Suppressor macrophage (primary cell): Measurements from ENCODE around the gene PHTF2.
"Not testable (repeated sequence)": the region's sequence is repeated elsewhere in the genome, so short reads cannot be mapped to it uniquely, and the experiment has no call there.

Experiments
- DNase-seq, 4 experiments: peaks; one replicate each; pipeline ENCODE4 v3.0.0-alpha.2; 2020 to 2022
- total RNA-seq, 17 experiments: gene quantifications; one replicate each; lab custom pipeline; 2026; ENCODE audit warnings: mixed read lengths in 6 of 17, inconsistent platforms in 3 of 17; lab: John Stamatoyannopoulos, UW

The PHTF2 gene
- total RNA-seq: 27.8 to 108 (median 74.7) reads per million in 17 experiments

DNA sequence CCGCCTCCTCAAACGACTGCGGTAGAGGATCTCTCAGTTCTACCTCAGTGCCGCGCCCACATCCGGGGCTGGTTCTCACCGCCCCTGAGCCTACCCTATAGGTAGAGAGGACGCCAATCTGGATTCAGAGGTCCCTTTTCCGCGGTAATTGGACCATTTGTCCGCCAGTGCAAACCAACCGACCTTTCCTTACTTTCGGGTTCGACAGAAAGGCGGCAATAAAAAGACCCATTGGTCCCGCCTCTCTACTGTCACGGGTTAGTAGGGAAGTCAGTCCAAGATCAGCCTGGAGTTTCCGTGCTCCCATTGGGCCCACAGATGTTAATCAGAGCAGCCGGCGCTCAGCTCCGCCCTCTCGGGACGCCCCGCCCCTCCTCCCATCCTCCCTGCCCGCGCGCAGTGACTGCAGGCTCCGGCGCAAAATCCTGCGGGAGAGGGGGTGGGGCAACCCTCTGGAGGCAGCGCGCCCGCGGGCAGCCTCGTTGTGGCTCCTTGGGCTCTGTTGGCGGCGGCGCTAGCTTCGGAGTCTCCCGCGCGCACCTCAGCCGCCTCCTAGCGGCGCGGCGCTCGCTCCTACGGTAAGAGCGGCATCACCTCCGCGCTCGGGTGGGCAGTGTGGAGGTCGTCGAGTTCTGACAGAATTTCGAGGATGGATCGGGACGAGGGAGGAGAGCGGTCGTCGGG is at the start of gene PHTF2, which contains the start of gene TMEM60:
TSS of gene PHTF2 (plus strand) at position 380 of the 684 bp plus-strand sequence.
TSS of gene TMEM60 (minus strand) at position 41 of the 684 bp plus-strand sequence. CDS start 4,061 bp downstream, outside the sequence.
- DNase-seq: peak; percentile 98 to 100 (median 99)

DNA sequence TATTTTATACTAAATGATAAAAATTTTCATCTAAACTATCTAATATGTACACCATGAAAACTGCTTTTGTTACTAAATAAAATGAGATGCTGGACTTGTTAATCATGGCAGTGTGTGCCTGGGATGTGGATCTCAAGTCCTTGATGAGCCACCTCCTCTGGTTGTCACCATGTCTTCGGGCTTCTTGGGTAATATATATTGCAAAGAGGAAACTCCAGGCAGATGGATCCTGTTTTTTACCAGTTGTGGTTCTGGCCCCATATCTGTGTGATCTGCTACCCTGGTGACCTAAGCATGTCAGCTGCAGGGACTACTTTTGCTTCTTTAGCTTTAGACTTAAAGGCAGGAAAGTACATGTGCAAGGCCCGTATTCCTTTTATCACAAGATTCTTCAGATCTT is 46.6 kb upstream of the PHTF2 start:
- peak; percentile 76 to 93 (median 86) for DNase-seq

DNA sequence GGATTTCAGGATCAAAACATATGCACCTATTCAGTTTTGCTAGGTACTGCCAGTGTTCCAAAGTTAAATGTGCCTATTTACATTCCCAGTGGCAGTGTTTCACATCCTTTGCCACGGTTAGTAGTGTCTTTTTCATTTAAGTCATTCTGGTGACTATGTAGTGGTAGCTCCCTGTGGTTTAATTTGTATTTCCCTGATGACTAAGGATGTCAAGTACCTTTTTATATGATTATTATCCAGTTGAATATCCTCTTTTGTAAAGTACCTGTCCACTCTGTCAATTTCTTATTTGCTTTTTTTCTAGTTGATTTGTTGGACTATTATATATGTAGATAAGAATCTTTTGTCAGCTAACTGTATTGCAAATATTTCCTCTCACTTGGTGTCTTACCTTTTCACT is 45.4 kb upstream of the PHTF2 start:
- no peak for DNase-seq

DNA sequence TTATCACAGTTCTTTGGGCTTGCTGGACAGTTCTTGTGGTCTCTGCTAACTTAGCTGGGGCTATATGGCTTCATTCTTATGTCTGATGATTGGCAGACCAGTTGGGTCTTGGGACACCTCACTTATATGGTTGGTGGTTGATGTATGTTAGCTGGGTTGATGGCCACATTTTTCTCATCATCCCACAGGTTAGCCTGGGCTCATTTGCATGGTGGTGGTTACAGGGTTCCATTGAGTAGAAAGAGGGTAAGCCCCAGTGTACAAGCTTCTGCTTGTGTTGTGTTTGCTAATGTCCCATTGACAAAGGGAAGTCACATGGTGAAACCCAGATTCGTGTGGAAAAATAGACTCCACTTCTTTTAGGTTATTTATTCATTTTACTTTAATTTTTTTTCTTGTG is 41.0 kb upstream of the PHTF2 start:
- peak in 3 of 4 experiments; percentile 9 to 25 (median 21) for DNase-seq

DNA sequence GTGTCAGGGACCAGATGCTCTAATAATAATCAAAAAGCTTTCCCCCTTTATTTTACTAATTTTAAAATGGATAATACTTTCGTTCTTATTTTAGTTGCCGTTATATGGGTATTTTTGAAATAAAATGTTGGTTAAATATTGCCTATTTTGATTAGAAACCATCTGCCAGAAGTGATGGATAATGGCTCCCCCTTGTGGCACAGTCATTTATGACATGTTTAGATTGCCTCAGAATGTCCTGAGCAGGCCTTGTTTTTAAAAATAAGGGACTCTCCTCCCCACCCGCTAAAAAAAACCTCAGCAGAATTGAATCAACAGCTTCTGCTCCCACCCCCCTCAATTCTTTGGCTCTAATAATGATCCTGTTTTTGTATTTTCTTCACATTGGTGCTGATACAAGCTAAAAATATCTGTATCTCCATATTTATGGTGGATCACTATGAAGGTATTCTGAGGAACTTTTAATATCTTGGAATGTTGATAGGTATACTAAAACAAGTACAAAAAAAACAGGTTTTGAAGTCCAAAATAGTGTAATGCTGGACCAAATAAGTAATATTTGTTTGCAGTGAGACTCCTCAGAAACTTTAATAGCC is 39.2 kb upstream of the PHTF2 start:
- DNase-seq: peak; percentile 79 to 89 (median 80)

DNA sequence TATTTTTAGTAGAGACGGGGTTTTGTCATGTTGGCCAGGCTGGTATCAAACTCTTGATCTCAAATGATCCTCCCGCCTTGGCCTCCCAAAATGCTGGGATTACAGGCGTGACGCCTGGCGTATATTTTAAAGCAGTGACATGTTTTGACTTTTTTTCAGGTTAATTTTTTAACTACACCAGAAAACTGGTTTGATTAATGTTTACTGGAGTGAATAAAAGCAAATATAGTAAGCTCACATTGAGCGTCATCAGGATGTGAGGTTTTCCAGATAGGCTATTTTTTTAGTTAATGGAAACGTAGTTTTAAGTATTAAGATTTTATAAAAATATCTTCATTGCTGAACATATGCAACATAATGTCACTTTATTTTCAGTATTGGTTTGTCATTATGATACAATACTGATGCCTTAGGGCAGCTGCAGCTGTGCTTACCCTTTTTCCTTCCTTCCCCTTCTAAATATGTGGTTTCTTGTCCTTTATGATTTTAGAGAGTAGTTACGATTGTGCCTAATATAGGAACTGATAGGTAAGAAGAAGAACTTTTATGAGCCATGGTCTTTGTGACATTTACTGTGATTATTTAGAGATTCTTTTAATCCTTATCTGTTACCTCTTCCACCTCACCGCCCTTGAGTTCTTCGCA is 37.6 kb upstream of the PHTF2 start:
- no peak for DNase-seq

DNA sequence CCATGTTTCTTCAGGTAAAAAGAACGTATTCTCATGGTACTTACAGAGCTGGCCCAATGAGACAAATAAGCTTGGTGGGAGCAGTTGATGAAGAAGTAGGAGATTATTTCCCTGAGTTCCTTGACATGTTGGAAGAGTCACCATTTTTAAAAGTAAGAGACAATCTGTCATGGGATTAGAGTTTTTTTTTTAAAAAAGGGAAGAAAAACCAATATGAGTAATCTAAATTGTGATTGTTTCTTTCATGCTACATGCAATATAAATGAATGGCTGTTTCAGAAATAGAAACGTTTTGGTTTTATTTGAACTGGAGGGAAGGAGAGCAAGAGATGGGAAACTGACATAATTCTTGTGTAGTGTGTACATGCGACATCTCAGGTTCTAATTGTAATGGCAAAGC is 33.1 kb upstream of the PHTF2 start:
- peak in 2 of 4 experiments; percentile 48 to 60 for DNase-seq

DNA sequence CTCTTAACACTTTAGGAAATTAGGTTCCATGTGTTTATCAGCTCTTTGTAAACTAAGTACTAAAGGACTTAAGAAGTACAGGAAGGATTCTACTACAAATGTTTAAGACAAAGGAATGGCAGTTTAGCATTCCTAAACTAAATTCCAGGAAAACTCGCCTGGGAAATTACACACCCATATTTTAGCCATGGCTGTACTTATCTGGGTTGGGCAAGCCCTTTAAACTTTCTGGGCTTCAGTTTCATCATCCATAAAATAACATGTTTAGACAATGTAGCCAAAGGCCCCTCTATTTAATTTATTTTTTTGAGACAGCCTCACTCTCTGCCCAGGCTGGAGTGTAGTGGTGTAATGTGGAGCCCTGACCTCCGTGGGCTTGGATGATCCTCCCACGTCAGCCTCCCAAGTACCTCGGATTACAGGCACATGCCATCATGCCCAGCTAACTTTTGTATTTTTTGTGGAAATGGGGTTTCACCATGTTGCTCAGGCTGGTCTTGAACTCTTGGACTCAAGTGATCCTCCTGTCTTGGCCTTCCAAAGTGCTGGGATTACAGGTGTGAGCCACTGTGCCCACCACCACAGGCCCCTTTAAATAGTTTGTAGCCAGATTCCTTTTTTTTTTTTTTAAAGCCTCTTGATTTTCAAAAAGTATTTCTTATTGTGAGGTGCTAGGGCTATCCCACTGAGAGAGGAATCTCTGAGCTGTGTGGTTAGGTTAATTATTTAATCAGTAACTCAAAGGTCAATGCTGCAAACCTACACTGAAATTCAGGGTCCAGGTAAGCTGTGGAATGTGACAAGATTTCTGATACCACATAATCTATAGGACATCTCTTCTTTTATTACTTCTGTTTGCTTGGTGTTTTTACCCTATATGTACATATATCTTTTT is 32.4 kb upstream of the PHTF2 start:
- DNase-seq: no peak

DNA sequence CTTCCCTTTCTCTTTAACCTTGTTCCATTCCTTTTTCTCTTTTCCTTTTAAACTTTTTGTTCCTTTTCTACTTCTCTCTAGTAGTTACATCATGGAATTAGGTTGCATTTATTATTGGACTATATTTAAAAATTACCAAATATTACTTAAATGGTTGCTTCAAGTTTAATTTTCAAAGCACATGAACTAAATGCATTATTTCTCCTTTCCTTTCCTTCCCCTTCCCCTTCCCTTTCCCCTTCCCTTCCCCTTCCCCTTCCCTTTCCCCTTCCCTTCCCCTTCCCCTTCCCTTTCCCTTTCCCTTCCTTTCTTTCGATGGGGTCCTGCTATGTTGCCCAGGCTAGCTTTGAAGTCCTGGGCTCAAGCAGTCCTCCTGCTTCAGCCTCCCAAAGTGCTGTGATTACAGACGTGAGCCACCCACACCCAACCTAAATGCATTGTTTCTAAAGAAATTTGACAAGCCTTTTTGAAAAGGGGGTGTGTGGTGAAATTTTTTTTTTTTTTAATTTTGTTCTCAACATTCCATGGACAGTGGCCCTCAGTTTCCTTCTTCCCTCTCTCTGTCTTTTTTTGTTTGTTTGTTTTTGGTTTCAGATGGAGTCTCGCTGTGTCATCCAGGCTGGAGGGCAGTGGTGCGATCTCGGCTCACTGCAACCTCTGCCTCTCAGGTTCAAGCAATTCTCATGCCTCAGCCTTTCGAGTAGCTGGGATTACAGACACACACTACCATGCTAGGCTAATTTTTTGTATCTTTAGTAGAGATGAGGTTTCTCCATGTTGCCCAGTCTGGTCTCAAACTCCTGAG is 31.6 kb upstream of the PHTF2 start:
- DNase-seq: no peak

DNA sequence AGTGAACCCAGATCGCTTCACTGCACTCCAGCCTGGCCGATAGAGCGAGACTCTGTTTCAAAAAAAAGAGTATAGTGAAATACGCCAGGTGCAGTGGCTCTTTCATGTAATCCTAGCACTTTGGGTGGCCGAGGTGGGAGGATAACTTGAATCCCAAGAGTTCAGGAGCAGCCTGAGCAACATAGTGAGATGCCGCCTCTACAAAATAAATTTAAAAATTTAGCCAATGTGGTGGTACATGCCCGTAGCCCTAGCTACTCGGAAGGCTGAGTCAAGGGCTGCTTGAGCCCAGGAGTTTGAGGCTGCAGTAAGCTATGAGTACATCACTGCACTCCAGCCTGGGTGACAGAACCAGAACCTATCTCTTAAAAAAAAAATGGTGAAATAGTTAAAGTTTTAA is 28.3 kb upstream of the PHTF2 start:
- DNase-seq: no peak

DNA sequence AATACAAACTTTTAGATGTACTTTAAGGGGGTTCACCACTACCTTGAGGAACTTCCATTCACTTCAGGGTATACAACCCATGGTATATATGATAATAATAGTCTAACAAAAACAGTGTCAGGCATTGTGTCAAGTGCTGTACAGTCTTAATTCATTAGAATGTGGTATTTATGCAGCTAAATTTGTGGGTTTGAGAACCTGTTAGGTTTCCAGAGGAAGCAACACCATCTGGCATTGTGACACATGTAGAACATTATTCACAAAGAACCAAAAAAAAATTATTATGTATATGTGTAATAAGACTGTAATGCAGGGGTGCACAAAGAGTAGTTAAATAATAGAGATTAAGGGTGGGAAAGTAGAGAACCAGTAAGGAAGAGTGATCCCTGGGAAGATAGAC is 26.7 kb upstream of the PHTF2 start:
- no peak for DNase-seq

DNA sequence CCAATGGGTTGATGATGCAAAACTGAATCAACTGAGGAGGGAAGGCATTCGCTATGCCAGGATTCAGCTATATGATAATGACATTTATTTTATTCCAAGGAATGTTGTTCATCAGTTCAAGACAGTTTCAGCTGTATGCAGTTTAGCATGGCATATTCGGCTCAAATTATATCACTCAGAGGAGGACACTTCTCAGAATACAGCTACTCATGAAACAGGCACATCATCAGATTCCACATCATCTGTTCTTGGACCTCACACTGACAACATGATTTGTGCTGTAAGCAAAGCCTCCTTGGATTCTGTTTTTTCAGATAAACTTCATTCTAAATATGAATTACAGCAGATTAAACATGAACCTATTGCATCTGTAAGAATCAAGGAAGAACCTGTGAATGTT is 20.0 kb upstream of the PHTF2 start:
- DNase-seq: no peak

DNA sequence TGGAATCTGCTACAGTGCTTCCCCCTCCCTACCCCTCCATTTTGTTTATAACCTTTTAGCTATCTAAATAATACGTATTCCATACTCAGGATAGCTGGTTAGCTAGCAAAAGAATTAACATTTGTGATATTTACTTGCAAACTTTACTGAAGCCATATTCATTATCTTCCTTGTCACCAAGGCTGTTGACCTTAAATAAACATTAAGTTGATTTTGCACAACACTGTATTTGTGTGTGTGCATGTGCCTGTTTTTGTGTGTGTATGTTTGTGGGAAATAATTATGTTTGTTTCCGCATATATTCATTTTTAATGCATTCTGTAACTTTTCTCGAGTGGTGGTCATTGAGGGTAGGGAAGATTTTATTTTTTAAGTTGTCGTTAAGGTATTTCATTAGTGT is 16.2 kb upstream of the PHTF2 start:
- no peak for DNase-seq

DNA sequence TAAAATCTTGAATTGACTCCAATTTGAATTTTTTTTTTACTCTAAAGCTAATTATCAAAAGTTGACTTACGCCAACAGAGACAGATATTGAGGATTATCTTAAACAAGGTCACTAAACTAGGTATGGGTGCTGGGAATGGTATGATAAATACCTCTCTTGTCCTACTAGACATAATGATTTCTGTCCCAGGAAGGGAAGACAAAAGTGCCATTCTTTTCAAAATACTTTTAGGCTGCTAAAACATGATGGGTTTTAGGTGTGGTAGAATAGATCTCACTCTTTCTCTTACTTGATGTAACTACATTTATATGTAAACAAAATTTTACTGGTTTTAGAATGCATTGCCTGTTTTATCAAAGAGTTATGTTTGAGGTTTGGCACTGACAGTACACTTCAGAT is 15.5 kb upstream of the PHTF2 start:
- DNase-seq: no peak

DNA sequence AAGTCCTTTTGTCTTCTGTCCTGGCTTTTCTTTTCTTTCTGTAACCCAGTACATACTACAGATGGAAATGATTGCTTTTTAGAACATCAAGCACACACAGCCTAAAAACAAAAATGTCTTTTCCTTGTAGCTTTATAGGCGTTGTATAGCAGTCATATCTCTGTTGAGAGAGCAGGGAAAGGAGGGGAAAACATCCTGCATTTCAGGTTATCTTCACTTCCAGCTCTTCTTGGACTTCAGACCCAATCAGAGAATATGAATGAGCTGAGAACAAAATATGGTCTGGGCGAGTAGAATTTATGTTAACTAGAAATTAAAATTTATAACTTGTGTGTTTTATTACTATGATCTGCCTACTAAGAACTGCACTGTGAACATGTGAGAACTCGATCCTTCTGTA is 15.0 kb upstream of the PHTF2 start:
- no peak for DNase-seq

DNA sequence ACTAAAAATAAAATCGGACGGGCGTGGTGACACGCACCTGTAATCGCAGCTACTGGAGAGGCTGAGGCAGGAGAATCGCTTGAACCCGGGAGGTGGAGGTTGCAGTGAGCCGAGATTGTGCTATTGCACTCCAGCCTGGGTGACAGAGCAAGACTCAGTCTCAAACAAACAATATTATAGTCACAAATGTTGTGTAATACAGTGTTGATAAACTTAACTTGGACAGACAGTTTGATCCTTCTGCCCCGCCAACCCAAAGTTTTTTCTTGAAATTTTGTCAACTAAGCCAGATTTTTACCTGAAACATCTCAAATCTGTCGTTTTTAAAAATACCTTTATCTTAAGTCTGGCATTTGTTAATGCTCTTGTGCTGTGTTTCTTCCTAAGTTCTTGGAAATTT is 14.1 kb upstream of the PHTF2 start:
- DNase-seq: not testable (repeated sequence)

DNA sequence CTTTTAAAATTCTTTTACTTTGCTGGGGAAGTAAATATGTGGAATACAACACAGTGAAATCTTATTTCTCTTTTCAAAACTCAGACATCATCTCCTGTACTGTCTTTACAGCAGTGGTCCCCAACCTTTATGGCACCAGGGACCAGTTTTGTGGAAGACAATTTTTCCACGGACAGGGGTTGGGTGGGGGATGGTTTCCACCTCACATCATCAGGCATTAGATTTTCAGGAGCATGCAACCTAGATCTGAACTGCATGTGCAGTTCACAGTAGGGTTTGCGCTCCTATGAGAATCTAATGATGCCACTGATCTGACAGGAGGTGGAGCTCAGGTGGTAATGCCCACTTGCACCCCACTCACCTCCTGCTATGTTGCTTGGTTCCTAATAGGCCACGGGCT is 12.6 kb upstream of the PHTF2 start:
- no peak for DNase-seq

DNA sequence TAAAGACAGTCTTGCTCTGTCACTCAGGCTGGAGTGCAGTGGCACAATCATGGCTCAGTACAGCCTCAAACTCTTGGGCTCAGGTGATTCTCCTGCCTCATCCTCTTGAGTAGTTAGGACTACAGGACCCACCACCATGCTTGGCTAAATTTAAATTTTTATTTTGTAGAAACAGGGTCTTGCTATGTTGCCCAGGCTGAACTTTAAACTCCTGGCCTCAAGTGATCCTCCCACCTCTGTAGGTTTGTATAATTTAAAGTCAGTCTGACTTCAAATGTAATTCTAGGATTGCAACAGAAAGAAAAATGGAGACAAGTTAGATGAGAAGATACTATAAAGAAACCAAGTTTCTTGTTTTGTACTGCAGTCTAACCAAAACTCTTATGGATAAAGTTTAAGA is 11.8 kb upstream of the PHTF2 start:
- DNase-seq: no peak

DNA sequence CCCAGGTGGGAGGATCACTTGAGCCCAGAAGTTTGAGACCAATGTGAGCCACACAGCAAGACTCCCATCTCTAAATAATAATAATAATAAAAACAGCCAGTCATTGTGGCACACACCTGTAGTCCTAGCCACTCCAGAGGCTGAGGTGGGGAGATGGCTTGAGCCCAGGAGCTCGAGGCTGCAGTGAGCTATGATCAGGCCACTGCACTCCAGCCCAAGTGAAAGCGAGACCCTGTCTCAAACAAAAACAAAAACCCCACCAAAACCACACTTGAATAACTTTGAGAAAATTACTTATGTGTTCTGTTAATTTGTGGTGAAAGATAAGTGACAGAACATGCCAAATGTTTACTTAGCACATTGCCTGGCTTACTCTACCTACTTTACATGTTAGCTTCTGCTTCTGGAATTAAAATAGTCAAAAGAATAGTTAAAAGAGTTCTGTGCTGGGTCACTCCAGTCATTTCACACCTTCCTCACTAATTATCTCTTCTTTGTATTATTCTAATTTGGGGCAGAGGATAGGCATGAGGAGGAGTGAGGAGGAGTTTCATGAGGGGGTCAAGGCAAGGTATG is 10.2 kb upstream of the PHTF2 start:
- no peak for DNase-seq

DNA sequence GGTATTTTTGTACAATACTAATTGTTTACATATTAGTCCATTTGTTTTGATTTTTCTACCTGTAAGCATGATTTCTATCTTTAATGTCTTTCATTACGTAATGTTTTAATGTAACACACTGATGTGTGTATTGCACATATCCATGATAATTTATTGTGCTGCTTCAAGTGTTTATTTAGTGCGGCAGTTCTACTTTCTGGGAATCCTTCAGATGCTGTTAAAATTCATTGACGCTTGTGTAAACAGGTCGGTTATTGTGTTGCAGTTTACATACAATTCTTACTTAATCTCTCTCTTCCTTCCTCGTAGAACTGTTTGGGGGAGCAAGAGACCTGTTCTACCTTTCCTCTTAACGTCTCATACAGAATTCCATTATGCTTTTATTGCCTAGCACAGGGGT is 7.2 kb upstream of the PHTF2 start:
- no peak for DNase-seq

DNA sequence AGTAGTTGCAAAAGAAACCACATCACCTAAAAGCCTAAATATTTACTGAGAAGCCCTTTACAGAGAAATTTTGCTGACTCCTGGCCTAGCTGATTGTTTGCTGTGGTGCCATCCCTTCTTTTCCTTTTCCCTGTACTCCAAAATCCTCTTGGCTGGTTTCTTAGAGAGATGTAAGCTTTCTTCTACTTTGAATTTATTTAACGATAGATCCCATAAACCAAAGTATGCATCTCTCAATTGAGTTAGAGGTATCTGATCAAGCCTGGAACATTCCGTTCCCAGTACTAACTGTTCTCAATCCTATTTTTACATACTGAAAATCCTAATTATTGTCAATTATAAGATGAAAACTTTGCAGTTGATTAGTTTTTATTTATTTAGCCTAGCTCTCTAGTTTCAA is 6.6 kb upstream of the PHTF2 start:
- no peak for DNase-seq

DNA sequence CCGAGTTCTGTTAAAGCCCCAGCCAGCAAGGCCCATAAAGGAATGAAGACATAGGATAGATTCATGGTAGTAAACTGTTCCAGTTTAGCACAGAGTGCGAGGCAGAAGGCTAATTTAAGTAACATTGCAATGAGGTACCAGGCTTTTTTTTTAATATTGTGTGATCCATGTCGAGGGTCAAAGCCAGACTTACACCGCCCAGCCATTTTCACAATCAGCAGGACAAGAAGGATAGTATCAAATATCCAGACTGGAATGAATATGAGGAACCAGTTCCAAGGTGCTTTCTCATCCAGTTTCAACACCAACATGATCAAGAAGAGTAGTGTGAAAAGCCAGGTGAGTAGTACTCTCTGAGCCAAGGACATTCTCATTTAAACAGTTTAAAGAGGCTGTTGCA is 4.6 kb upstream of the PHTF2 start:
- DNase-seq: no peak
